HepG2 (cell line): ENCODE results near the gene SNCG. TPM values are rescaled to one million over a fixed set of nuclear protein-coding genes. Genes with fewer than 3 reads are reported as not detected.

ENCODE experiments used
- ATAC-seq: fragments of 200-7000 bp; cut with Tn5 transposase; 3 replicates; pipeline ENCODE4 v1.9.1; 2020; ENCODE audit warnings: mild to moderate bottlenecking, moderate library complexity
- BruUV-seq: library from RNA; stranded (reverse); fragments of 400-500 nt; replicated peaks from 2 replicates; lab custom pipeline; 2021; lab: Mats Ljungman, UMichigan
- CTCF ChIA-PET: fragments of 300-600 bp; formaldehyde crosslinking; extraction: SDS; loops from one replicate; lab custom pipeline; 2021; ENCODE audit warnings: low total read pairs, inconsistent platforms, low intra/inter-chr PET ratio; lab: Yijun Ruan, JAX
- POLR2A ChIA-PET: fragments of 350-600 bp; sonication (Branson Sonifier 250); formaldehyde crosslinking; loops from one replicate; lab custom pipeline; 2020; ENCODE audit warnings: antibody characterized with exemption, inconsistent platforms; lab: Yijun Ruan, JAX
- DNase-seq: peaks from one replicate; pipeline ENCODE4 v3.0.0-alpha.2; 2015; ENCODE audit warnings: low spot score
- FAIRE-seq: peaks from 3 replicates; lab custom pipeline; 2011; peaks lifted over from hg19 to GRCh38; lab: Jason Lieb, UNC
- H2AFZ ChIP-seq: one replicate; pipeline ENCODE4 v1.6.1; 2011; ENCODE audit warnings: low read length, inconsistent platforms
- H3K27ac ChIP-seq: fragments of 300-600 bp; 3 replicates; pipeline ENCODE4 v1.8.0; 2011; ENCODE audit warnings: mixed run types, mild to moderate bottlenecking, mixed read lengths, low read length, inconsistent platforms; ENCODE audit not compliant: insufficient read depth; ENCODE audit errors: extremely low read length
- H3K27me3 ChIP-seq, 2 experiments: fragments of 200-600 bp in 1 of 2; 2 replicates in 1 of 2; 3 replicates in 1 of 2; pipeline versions ENCODE4 v1.6.0 to v1.8.0; 2011; ENCODE audit warnings: low read length in 2 of 2, mild to moderate bottlenecking in 2 of 2, moderate library complexity in 2 of 2, inconsistent platforms in 1 of 2; ENCODE audit not compliant: insufficient read depth in 2 of 2, control insufficient read depth in 1 of 2
- H3K36me3 ChIP-seq, 2 experiments: fragments of 200-600 bp in 1 of 2; replicated peaks in 1 of 2; 2 replicates in 1 of 2; 3 replicates in 1 of 2; pipeline versions ENCODE4 v1.5.1 to v1.8.0; 2011; ENCODE audit warnings: low read length in 2 of 2, inconsistent platforms in 1 of 2; ENCODE audit not compliant: insufficient read depth in 2 of 2, control insufficient read depth in 1 of 2
- H3K4me1 ChIP-seq: 2 replicates; pipeline ENCODE4 v1.5.1; 2012; ENCODE audit warnings: low read length, inconsistent platforms; ENCODE audit not compliant: insufficient read depth
- H3K4me2 ChIP-seq: 2 replicates; pipeline ENCODE4 v1.6.0; 2011; ENCODE audit warnings: low read depth, low read length, inconsistent platforms
- H3K4me3 ChIP-seq, 3 experiments: fragments of 200-600 bp in 1 of 3; sonication (generic), shearing (Covaris generic) in 1 of 3; replicated peaks in 1 of 3; 2 replicates each; pipeline ENCODE4 v1.5.1; 2011 to 2016; ENCODE audit warnings: low read length in 3 of 3, inconsistent platforms in 2 of 3, low read depth in 2 of 3, mild to moderate bottlenecking in 2 of 3, control low read depth in 1 of 3, mixed read lengths in 1 of 3; ENCODE audit not compliant: insufficient read depth in 1 of 3
- H3K79me2 ChIP-seq: one replicate; pipeline ENCODE4 v1.6.1; 2011; ENCODE audit warnings: low read length, inconsistent platforms; ENCODE audit not compliant: insufficient read depth
- H3K9ac ChIP-seq: 2 replicates; pipeline ENCODE4 v1.6.0; 2011; ENCODE audit warnings: mild to moderate bottlenecking, low read depth, low read length, inconsistent platforms; ENCODE audit not compliant: insufficient read depth
- H3K9me3 ChIP-seq: 2 replicates; pipeline ENCODE4 v1.5.1; 2012; ENCODE audit warnings: mild to moderate bottlenecking, low read length
- H4K20me1 ChIP-seq: 2 replicates; pipeline ENCODE4 v1.6.0; 2011; ENCODE audit warnings: inconsistent platforms, mild to moderate bottlenecking, low read length, moderate library complexity; ENCODE audit not compliant: insufficient read depth
- AGO2 ChIP-seq: fragments of 200-400 bp; formaldehyde crosslinking; optimal IDR thresholded peaks from 2 replicates; pipeline ENCODE3; 2017; ENCODE audit warnings: mild to moderate bottlenecking, low read depth, low read length, moderate library complexity
- EEA1 ChIP-seq: sonication (generic); formaldehyde crosslinking; IDR thresholded peaks from 2 replicates; pipeline ENCODE4 v1.5.1; 2020; ENCODE audit warnings: mild to moderate bottlenecking, missing genetic modification reagents, borderline replicate concordance
- JUN ChIP-seq: sonication (generic); formaldehyde crosslinking; IDR thresholded peaks from 2 replicates; pipeline ENCODE4 v1.4.0; 2020; ENCODE audit warnings: mild to moderate bottlenecking, missing genetic modification reagents
- NCOA1 ChIP-seq: sonication (generic); formaldehyde crosslinking; IDR thresholded peaks from 2 replicates; pipeline ENCODE4 v1.9.0; 2021; ENCODE audit warnings: missing genetic modification reagents
- WGBS: methylation state at CpG from one replicate; pipeline ENCODE4 v1.1.6; 2017; ENCODE audit warnings: low lambda C conversion rate; 5-methylcytosine and 5-hydroxymethylcytosine counted together
- in situ Hi-C: cut with HindIII; loops from 2 replicates; pipeline ENCODE4 v1.10.0; 2017; ENCODE audit warnings: low pct_unique_long_range_greater_than_20kb; ENCODE audit not compliant: extremely low pct_ligation_motif_present
- intact Hi-C: fragments of 100-400 bp; cut with micrococcal nuclease; formaldehyde crosslinking; loops from one replicate; pipeline ENCODE4 v1.10.0; 2022; ENCODE audit not compliant: unreplicated experiment
- polyA plus RNA-seq, 8 experiments: library from polyadenylated mRNA; depleted of rRNA in 3 of 8; stranded (reverse) in 7 of 8; unstranded in 1 of 8; fragments of >200 nt; fragmentation: Illumina TruSeq in 4 of 8; extraction: Trizol in 4 of 8; gene quantifications; 2 replicates each; pipeline versions ENCODE4 v1.2.1 to v1.2.3, GENCODE V29; 2011 to 2016; ENCODE audit warnings: low read depth in 4 of 8, missing spikeins in 1 of 8, mixed read lengths in 1 of 8; ENCODE audit not compliant: insufficient read depth in 1 of 8
- total RNA-seq, 5 experiments: library from RNA; depleted of rRNA; stranded (reverse); fragments of >200 nt; fragmentation: Illumina TruSeq; extraction: Trizol; gene quantifications; 2 replicates each; pipeline ENCODE4 v1.2.3, GENCODE V29; 2016; ENCODE audit warnings: low read depth in 1 of 5
- TF ChIP-seq, protein P1 (sequence below): sonication (generic); formaldehyde crosslinking; IDR thresholded peaks from 2 replicates; pipeline ENCODE4 v1.4.0; 2020; ENCODE audit warnings: missing genetic modification reagents
- TF ChIP-seq, protein P2 (sequence below): sonication (generic); formaldehyde crosslinking; IDR thresholded peaks from 2 replicates; pipeline ENCODE4 v1.8.0; 2022; ENCODE audit warnings: missing genetic modification reagents, mild to moderate bottlenecking, inconsistent platforms, borderline replicate concordance
- TF ChIP-seq, protein P3 (sequence below): sonication (generic); formaldehyde crosslinking; IDR thresholded peaks from 2 replicates; pipeline ENCODE4 v1.4.0; 2020; ENCODE audit warnings: missing genetic modification reagents

The SNCG gene
- total and polyA plus RNA-seq, 2 of the 13 experiments (the other 11 are each of a cell fraction or from before 2014, with no cell fraction given) = 0.22 to 0.91 TPM

- H3K4me2 ChIP-seq = no peak overlapping the region
- H3K79me2 ChIP-seq = no peaks in the 10 kb centered on the region
- FAIRE-seq (no peak), DNase-seq (no peak), ATAC-seq (no peak; the same call in 2 of the 3 replicates)
- TF ChIP-seq, protein P1, sequence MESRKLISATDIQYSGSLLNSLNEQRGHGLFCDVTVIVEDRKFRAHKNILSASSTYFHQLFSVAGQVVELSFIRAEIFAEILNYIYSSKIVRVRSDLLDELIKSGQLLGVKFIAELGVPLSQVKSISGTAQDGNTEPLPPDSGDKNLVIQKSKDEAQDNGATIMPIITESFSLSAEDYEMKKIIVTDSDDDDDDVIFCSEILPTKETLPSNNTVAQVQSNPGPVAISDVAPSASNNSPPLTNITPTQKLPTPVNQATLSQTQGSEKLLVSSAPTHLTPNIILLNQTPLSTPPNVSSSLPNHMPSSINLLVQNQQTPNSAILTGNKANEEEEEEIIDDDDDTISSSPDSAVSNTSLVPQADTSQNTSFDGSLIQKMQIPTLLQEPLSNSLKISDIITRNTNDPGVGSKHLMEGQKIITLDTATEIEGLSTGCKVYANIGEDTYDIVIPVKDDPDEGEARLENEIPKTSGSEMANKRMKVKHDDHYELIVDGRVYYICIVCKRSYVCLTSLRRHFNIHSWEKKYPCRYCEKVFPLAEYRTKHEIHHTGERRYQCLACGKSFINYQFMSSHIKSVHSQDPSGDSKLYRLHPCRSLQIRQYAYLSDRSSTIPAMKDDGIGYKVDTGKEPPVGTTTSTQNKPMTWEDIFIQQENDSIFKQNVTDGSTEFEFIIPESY (CRISPR knock-in tag) = no peak
- peak; percentile 43 for TF ChIP-seq AGO2
- no peak overlapping the region for H3K4me3 ChIP-seq
- H3K27me3 ChIP-seq = no peaks in the 10 kb centered on the region
- no peak overlapping the region for H3K9ac ChIP-seq
- in situ Hi-C loops (no loop called here), intact Hi-C loops (loop anchor here (5.0 kb wide), 1 partner anchor 520 kb away; no protein-coding TSS in a partner anchor)
- H3K4me1 ChIP-seq = peaks cover 18% of the 10 kb centered on the region
- H3K9me3 ChIP-seq = no peaks in the 10 kb centered on the region
- ChIA-PET CTCF (no interaction called here), POLR2A (no interaction called here)
- H3K27ac ChIP-seq = no peak overlapping the region
- H3K36me3 ChIP-seq = no peaks in the 10 kb centered on the region
- H4K20me1 ChIP-seq = no peaks in the 10 kb centered on the region
- BruUV-seq = no TSS peak
- H2AFZ ChIP-seq = no peak overlapping the region
- WGBS = 38% methylated on average over 11 of the region's 13 CpGs
Measured at GRCh38 chr10:86936661-86937501, 21.5 kb upstream of the SNCG start.

DNA sequence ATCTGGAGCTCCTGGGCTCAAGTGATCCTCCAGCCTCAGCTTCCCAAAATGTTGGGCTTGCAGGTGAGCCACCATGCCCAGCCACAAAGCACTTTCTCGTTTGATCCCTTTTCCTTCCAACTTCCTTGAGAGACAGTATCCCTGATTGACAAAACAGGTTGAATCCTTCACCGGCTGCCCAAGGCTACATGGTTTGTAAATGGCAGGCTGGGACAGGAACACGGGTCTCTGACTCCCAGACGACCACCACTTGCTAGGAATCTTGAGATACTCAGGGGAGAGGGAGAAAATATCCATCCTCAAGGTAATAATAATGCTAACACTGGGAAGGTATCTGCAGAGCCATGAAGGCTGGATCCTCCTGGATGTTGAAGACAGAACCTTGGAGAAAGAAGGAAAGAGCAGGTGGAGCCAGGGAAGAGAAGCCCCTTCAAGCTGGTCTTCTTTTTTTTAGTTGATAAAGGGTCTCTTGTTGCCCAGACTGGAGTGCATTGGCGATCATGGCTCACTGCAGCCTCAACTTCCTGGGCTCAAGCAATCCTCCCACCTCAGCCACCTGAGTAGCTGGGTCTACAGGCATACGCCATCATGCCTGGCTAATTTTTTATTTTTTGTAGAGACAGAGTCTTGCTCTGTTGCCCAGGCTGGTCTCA is 20.8 kb upstream of the SNCG start:
- 51% methylated on average over 6 of the region's 6 CpGs for WGBS
- ChIA-PET POLR2A (no interaction called here), CTCF (no interaction called here)
- Histone ChIP-seq H3K9ac (no peak overlapping the region), H4K20me1 (no peaks in the 10 kb centered on the region), H3K4me1 (peaks cover 18% of the 10 kb centered on the region), H3K27me3 (no peaks in the 10 kb centered on the region), H3K36me3 (no peaks in the 10 kb centered on the region), H3K9me3 (no peaks in the 10 kb centered on the region), H3K79me2 (no peaks in the 10 kb centered on the region), H2AFZ (no peak overlapping the region), H3K27ac (no peak overlapping the region), H3K4me2 (no peak overlapping the region), H3K4me3 (no peak overlapping the region)
- no TSS peak for BruUV-seq
- in situ Hi-C loops = no loop called here
- DNase-seq (no peak), FAIRE-seq (no peak), ATAC-seq (no peak)
- intact Hi-C loops = loop anchor here (5.0 kb wide), 1 partner anchor 520 kb away; no protein-coding TSS in a partner anchor
- TF ChIP-seq, protein P2, sequence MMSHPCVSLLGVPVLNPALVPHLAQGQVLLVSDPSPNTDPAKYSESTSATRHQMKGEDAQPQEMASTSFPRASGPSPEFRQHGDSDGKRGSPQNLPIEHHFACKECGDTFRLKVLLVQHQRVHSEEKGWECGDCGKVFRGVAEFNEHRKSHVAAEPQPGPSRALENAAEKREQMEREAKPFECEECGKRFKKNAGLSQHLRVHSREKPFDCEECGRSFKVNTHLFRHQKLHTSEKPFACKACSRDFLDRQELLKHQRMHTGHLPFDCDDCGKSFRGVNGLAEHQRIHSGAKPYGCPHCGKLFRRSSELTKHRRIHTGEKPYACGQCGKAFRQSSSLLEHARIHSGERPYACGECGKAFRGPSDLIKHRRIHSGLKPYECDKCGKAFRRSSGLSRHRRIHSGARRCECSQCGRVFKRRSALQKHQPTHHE (CRISPR knock-in tag) = no peak
- no peak for TF ChIP-seq JUN (CRISPR knock-in tag)
- TF ChIP-seq EEA1 (CRISPR knock-in tag) = no peak
- no peak for TF ChIP-seq NCOA1 (CRISPR knock-in tag)
- TF ChIP-seq, protein P3, sequence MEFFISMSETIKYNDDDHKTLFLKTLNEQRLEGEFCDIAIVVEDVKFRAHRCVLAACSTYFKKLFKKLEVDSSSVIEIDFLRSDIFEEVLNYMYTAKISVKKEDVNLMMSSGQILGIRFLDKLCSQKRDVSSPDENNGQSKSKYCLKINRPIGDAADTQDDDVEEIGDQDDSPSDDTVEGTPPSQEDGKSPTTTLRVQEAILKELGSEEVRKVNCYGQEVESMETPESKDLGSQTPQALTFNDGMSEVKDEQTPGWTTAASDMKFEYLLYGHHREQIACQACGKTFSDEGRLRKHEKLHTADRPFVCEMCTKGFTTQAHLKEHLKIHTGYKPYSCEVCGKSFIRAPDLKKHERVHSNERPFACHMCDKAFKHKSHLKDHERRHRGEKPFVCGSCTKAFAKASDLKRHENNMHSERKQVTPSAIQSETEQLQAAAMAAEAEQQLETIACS = no peak
